Common myeloid progenitor, CD34-positive (primary cell): ENCODE data around the gene RGS3.

Source experiments
- CTCF ChIA-PET: fragments of 350-600 bp; sonication (Branson Sonifier 250); formaldehyde crosslinking; loops from one replicate; lab custom pipeline; 2021; ENCODE audit warnings: antibody characterized with exemption; lab: Charles Lee
- POLR2A ChIA-PET: fragments of 350-600 bp; sonication (Branson Sonifier 250); formaldehyde crosslinking; loops from one replicate; lab custom pipeline; 2021; ENCODE audit warnings: antibody characterized with exemption; lab: Charles Lee
- DNase-seq, 3 donors: peaks; one replicate each; pipeline versions ENCODE4 v3.0.0 to v3.0.0-alpha.2; 2013
- H3K27ac ChIP-seq, 2 experiments: 1 replicate in 1 of 2; 2 replicates in 1 of 2; pipeline ENCODE4 v1.7.0; 2013; ENCODE audit warnings: inconsistent platforms in 2 of 2, low read length in 2 of 2, mild to moderate bottlenecking in 2 of 2, low read depth in 1 of 2, moderate library complexity in 1 of 2; ENCODE audit not compliant: severe bottlenecking in 2 of 2, insufficient read depth in 1 of 2, poor library complexity in 1 of 2
- H3K27me3 ChIP-seq, 5 experiments: replicated peaks in 2 of 5; 1 replicate in 3 of 5; 2 replicates in 2 of 5; pipeline versions ENCODE4 v1.6.1 to v1.7.0; 2013; ENCODE audit warnings: low read length in 4 of 5, mild to moderate bottlenecking in 2 of 5, moderate library complexity in 2 of 5, inconsistent platforms in 1 of 5; ENCODE audit not compliant: insufficient read depth in 5 of 5, control insufficient read depth in 4 of 5
- H3K36me3 ChIP-seq, 4 experiments: 1 replicate in 2 of 4; 2 replicates in 2 of 4; pipeline versions ENCODE4 v1.6.1 to v1.7.0; 2013; ENCODE audit warnings: low read length in 3 of 4, control low read depth in 1 of 4, mild to moderate bottlenecking in 1 of 4; ENCODE audit not compliant: control insufficient read depth in 4 of 4, insufficient read depth in 4 of 4
- H3K4me1 ChIP-seq, 4 experiments: 1 replicate in 3 of 4; 2 replicates in 1 of 4; pipeline versions ENCODE4 v1.6.1 to v1.7.1; 2013; ENCODE audit warnings: low read length in 3 of 4, mild to moderate bottlenecking in 3 of 4, control low read depth in 1 of 4, inconsistent platforms in 1 of 4, moderate library complexity in 1 of 4; ENCODE audit not compliant: control insufficient read depth in 4 of 4, insufficient read depth in 4 of 4; ENCODE audit errors: control extremely low read depth in 1 of 4
- H3K4me3 ChIP-seq, 7 experiments: 1 replicate in 4 of 7; 2 replicates in 3 of 7; pipeline versions ENCODE4 v1.5.1 to v1.7.0; 2013; ENCODE audit warnings: mild to moderate bottlenecking in 7 of 7, low read length in 6 of 7, moderate library complexity in 6 of 7, inconsistent platforms in 2 of 7, low read depth in 2 of 7, control low read depth in 1 of 7; ENCODE audit not compliant: insufficient read depth in 4 of 7, control insufficient read depth in 1 of 7; ENCODE audit errors: extremely low read depth in 1 of 7
- H3K9me3 ChIP-seq, 5 experiments: 1 replicate in 4 of 5; 2 replicates in 1 of 5; pipeline versions ENCODE4 v1.6.1 to v1.7.1; 2013; ENCODE audit warnings: low read length in 4 of 5, mild to moderate bottlenecking in 2 of 5, inconsistent platforms in 1 of 5, low read depth in 1 of 5, moderate library complexity in 1 of 5; ENCODE audit not compliant: control insufficient read depth in 4 of 5, insufficient read depth in 2 of 5; ENCODE audit errors: control extremely low read depth in 1 of 5
- WGBS: methylation state at CpG from one replicate; pipeline ENCODE4 v1.1.5; 2013; ENCODE audit not compliant: insufficient coverage; 5-methylcytosine and 5-hydroxymethylcytosine counted together

RGS3 gene

GRCh38 chr9:113558632-113559502 is 95.3 kb downstream of the RGS3 start:
- H3K27ac ChIP-seq = no peak overlapping the region
- ChIA-PET POLR2A (interaction anchor here (0.8 kb wide), 1 partner anchor 27 kb away, joined by 3 read pairs; no protein-coding TSS in a partner anchor), CTCF (interaction anchor here (0.9 to 1.7 kb wide), 4 partner anchors 8 to 21 kb away, joined by 3 to 6 read pairs (median 4); no protein-coding TSS in a partner anchor)
- WGBS = 96% methylated on average over 7 of the region's 7 CpGs
- peaks cover 0 to 6% (median 0%) of the 10 kb centered on the region in 4 experiments for H3K4me1 ChIP-seq
- no peak overlapping the region for H3K4me3 ChIP-seq
- no peak for DNase-seq
- H3K27me3 ChIP-seq = no peaks in the 10 kb centered on the region
- no peaks in the 10 kb centered on the region for H3K9me3 ChIP-seq
- H3K36me3 ChIP-seq = no peaks in the 10 kb centered on the region

GRCh38 chr9:113559834-113560800 is 96.6 kb downstream of the RGS3 start:
- WGBS = 98% methylated on average over 10 of the region's 12 CpGs
- DNase-seq = no peak
- Histone ChIP-seq H3K27me3 (no peaks in the 10 kb centered on the region), H3K4me3 (no peak overlapping the region), H3K27ac (no peak overlapping the region), H3K4me1 (peaks cover 0 to 16% (median 7%) of the 10 kb centered on the region in 4 experiments), H3K9me3 (no peaks in the 10 kb centered on the region), H3K36me3 (no peaks in the 10 kb centered on the region)
- CTCF ChIA-PET = interaction anchor here (0.7 to 1.7 kb wide), 9 partner anchors 9 to 305 kb away, joined by 3 to 6 read pairs (median 3); no protein-coding TSS in a partner anchor
- POLR2A ChIA-PET = no interaction called here

- H3K27ac ChIP-seq = no peak overlapping the region
- H3K4me3 ChIP-seq = no peak overlapping the region
- CTCF ChIA-PET = interaction anchor here (1.1 to 3.2 kb wide), 5 partner anchors 8 to 94 kb away, joined by 3 to 13 read pairs (median 3); no protein-coding TSS in a partner anchor
- H3K36me3 ChIP-seq = no peaks in the 10 kb centered on the region
- no peak for DNase-seq
- no peaks in the 10 kb centered on the region for H3K27me3 ChIP-seq
- H3K4me1 ChIP-seq = peaks cover 0 to 27% (median 16%) of the 10 kb centered on the region in 4 experiments
- H3K9me3 ChIP-seq = no peaks in the 10 kb centered on the region
- POLR2A ChIA-PET = no interaction called here
- WGBS = 100% methylated on average over 2 of the region's 2 CpGs
Observed at GRCh38 chr9:113562653-113563381, 99.3 kb downstream of the RGS3 start.

- CTCF ChIA-PET = interaction anchor here (1.1 to 8.0 kb wide), 7 partner anchors 9 to 92 kb away, joined by 3 to 54 read pairs (median 4); no protein-coding TSS in a partner anchor
- POLR2A ChIA-PET = no interaction called here
- Histone ChIP-seq H3K4me1 (peaks cover 0 to 27% (median 16%) of the 10 kb centered on the region in 4 experiments), H3K9me3 (no peaks in the 10 kb centered on the region), H3K27ac (no peak overlapping the region), H3K4me3 (no peak overlapping the region), H3K27me3 (no peaks in the 10 kb centered on the region), H3K36me3 (peaks cover 0 to 4% (median 0%) of the 10 kb centered on the region in 4 experiments)
- 97% methylated on average over 4 of the region's 5 CpGs for WGBS
- no peak for DNase-seq
Observed at GRCh38 chr9:113563826-113564497, 100.4 kb downstream of the RGS3 start.

GRCh38 chr9:113564498-113565237 is 101.1 kb downstream of the RGS3 start:
- ChIA-PET POLR2A (no interaction called here), CTCF (interaction anchor here (0.7 to 8.0 kb wide), 7 partner anchors 10 to 92 kb away, joined by 3 to 54 read pairs (median 3); no protein-coding TSS in a partner anchor)
- Histone ChIP-seq H3K4me3 (peak overlapping the region in 3 of 7 experiments; percentile 49 to 68 (median 51)), H3K27ac (no peak overlapping the region), H3K9me3 (no peaks in the 10 kb centered on the region), H3K4me1 (peaks cover 0 to 27% (median 16%) of the 10 kb centered on the region in 4 experiments), H3K27me3 (no peaks in the 10 kb centered on the region), H3K36me3 (peaks cover 0 to 6% (median under 1%) of the 10 kb centered on the region in 4 experiments)
- 69% methylated on average over 16 of the region's 20 CpGs for WGBS
- DNase-seq = no peak
